Neural cell (in vitro differentiated cells): ENCODE results near the gene PTPN9. TPM values are rescaled to one million over a fixed set of nuclear protein-coding genes. Genes with fewer than 3 reads are reported as not detected.
"Not testable (repeated sequence)": the region's sequence is repeated elsewhere in the genome, so short reads cannot be mapped to it uniquely, and the experiment has no call there.

ENCODE experiments used
- H2AFZ ChIP-seq: fragments of 200-600, 300-800 bp; sonication (generic), shearing (Covaris generic); 2 replicates; pipeline ENCODE4 v1.6.0; 2014; ENCODE audit warnings: low read depth, mild to moderate bottlenecking, antibody characterized with exemption, low read length, moderate library complexity
- H3F3A ChIP-seq: fragments of 200-600 bp; shearing (Covaris generic); 2 replicates; pipeline ENCODE4 v1.6.1; 2016; ENCODE audit warnings: mild to moderate bottlenecking, moderate library complexity, mixed read lengths, antibody characterized with exemption, low read length; ENCODE audit not compliant: insufficient read depth, poor library complexity, severe bottlenecking
- H3K27ac ChIP-seq: fragments of 200-600, 300-800 bp; sonication (generic), shearing (Covaris generic); 2 replicates; pipeline ENCODE4 v1.5.1; 2014; ENCODE audit warnings: mild to moderate bottlenecking, low read length, moderate library complexity
- H3K27me3 ChIP-seq: fragments of 300-800, 200-600 bp; sonication (generic), shearing (Covaris generic); 2 replicates; pipeline ENCODE4 v1.6.0; 2014; ENCODE audit warnings: mild to moderate bottlenecking, low read depth, low read length, moderate library complexity; ENCODE audit not compliant: insufficient read depth
- H3K36me3 ChIP-seq: fragments of 300-800, 200-600 bp; sonication (generic), shearing (Covaris generic); 2 replicates; pipeline ENCODE4 v1.5.1; 2014; ENCODE audit warnings: mild to moderate bottlenecking, antibody characterized with exemption, low read length, moderate library complexity; ENCODE audit not compliant: insufficient read depth
- H3K4me2 ChIP-seq: fragments of 300-800, 200-600 bp; sonication (generic), shearing (Covaris generic); 2 replicates; pipeline ENCODE4 v1.6.0; 2014; ENCODE audit warnings: mild to moderate bottlenecking, low read length
- H3K4me3 ChIP-seq: fragments of 300-800, 200-600 bp; sonication (generic), shearing (Covaris generic); 2 replicates; pipeline ENCODE4 v1.5.1; 2014; ENCODE audit warnings: mild to moderate bottlenecking, low read length, moderate library complexity
- H3K79me2 ChIP-seq: fragments of 200-600 bp; shearing (Covaris generic); replicated peaks from 2 replicates; pipeline ENCODE4 v1.6.0; 2014; ENCODE audit warnings: mild to moderate bottlenecking, low read length, moderate library complexity; ENCODE audit not compliant: insufficient read depth
- H3K9ac ChIP-seq: fragments of 300-800, 200-600 bp; sonication (generic), shearing (Covaris generic); 2 replicates; pipeline ENCODE4 v1.6.1; 2016; ENCODE audit warnings: mild to moderate bottlenecking, low read length, mixed read lengths
- H3K9me2 ChIP-seq: fragments of 200-600 bp; shearing (Covaris generic); 2 replicates; pipeline ENCODE4 v1.6.1; 2016; ENCODE audit warnings: mild to moderate bottlenecking, low read length, mixed read lengths; ENCODE audit not compliant: insufficient read depth
- H3K9me3 ChIP-seq: fragments of 200-600, 300-800 bp; sonication (generic), shearing (Covaris generic); 2 replicates; pipeline ENCODE4 v1.6.1; 2016; ENCODE audit warnings: mild to moderate bottlenecking, mixed run types, low read length, moderate library complexity, mixed read lengths
- H4K20me1 ChIP-seq: fragments of 200-600 bp; shearing (Covaris generic); 2 replicates; pipeline ENCODE4 v1.6.1; 2016; ENCODE audit warnings: mild to moderate bottlenecking, mixed run types; ENCODE audit not compliant: insufficient read depth
- CTCF ChIP-seq: fragments of 450-650 bp; IDR thresholded peaks from 2 replicates; pipeline ENCODE4 v1.5.1; 2014; ENCODE audit warnings: antibody characterized with exemption, mild to moderate bottlenecking, moderate library complexity; ENCODE audit not compliant: poor library complexity, severe bottlenecking
- EP300 ChIP-seq: fragments of 450-650 bp; conservative IDR thresholded peaks from 2 replicates; pipeline ENCODE4 v1.6.1; 2014; ENCODE audit warnings: antibody characterized with exemption, mild to moderate bottlenecking, moderate library complexity; ENCODE audit not compliant: poor library complexity, severe bottlenecking
- EZH2 ChIP-seq: fragments of 200-600, 300-800 bp; shearing (Covaris generic), sonication (generic); IDR thresholded peaks from 2 replicates; pipeline ENCODE4 v1.6.1; 2014; ENCODE audit warnings: antibody characterized with exemption, low read length, borderline replicate concordance, mild to moderate bottlenecking; ENCODE audit not compliant: insufficient read depth, poor library complexity, severe bottlenecking
- MXI1 ChIP-seq: fragments of 450-650 bp; conservative IDR thresholded peaks from 2 replicates; pipeline ENCODE4 v1.6.1; 2014; ENCODE audit warnings: antibody characterized with exemption, mild to moderate bottlenecking; ENCODE audit not compliant: poor library complexity, severe bottlenecking
- POLR2AphosphoS5 ChIP-seq: IDR thresholded peaks from 2 replicates; pipeline ENCODE4 v1.6.1; 2012
- RAD21 ChIP-seq: fragments of 450-650 bp; conservative IDR thresholded peaks from 2 replicates; pipeline ENCODE4 v1.6.1; 2014; ENCODE audit warnings: antibody characterized with exemption, mild to moderate bottlenecking, moderate library complexity
- REST ChIP-seq: IDR thresholded peaks from 2 replicates; pipeline ENCODE4 v1.6.1; 2012; ENCODE audit warnings: borderline replicate concordance
- SMC3 ChIP-seq: fragments of 450-650 bp; conservative IDR thresholded peaks from 2 replicates; pipeline ENCODE4 v1.6.1; 2014; ENCODE audit warnings: antibody characterized with exemption, mild to moderate bottlenecking, moderate library complexity; ENCODE audit not compliant: poor library complexity
- TAF1 ChIP-seq: IDR thresholded peaks from 2 replicates; pipeline ENCODE4 v1.6.1; 2012; ENCODE audit warnings: low read depth
- polyA plus RNA-seq: library from polyadenylated mRNA; depleted of rRNA; stranded (reverse); fragments of >200 nt; gene quantifications from 2 replicates; pipeline ENCODE4 v1.2.3, GENCODE V29; 2014

Gene PTPN9
- polyA plus RNA-seq, 1 donor from 2014 or later, result 33.1 TPM

DNA sequence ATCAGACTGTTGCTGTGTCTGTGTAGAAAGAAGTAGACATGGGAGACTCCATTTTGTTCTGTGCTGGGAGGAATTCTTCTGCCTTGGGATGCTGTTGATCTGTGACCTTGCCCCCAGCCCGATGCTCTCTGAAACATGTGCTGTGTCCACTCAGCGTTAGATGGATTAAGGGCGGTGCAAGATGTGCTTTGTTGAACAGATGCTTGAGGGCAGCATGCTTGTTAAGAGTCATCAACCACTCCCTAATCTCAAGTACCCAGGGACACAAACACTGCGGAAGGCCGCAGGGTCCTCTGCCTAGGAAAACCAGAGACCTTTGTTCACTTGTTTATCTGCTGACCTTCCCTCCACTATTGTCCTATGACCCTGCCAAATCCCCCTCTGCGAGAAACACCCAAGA is 19.8 kb downstream of the PTPN9 start:
- not testable (repeated sequence) for H3K9me3 ChIP-seq, H3F3A ChIP-seq, H3K36me3 ChIP-seq, H3K4me3 ChIP-seq, H3K27ac ChIP-seq, H3K9ac ChIP-seq, H4K20me1 ChIP-seq, H3K4me2 ChIP-seq, H3K27me3 ChIP-seq, H2AFZ ChIP-seq, H3K9me2 ChIP-seq
- peaks cover 20% of the 10 kb centered on the region for H3K79me2 ChIP-seq

GRCh38 chr15:75558955-75559354 is 20.2 kb downstream of the PTPN9 start:
- peaks cover 20% of the 10 kb centered on the region for H3K79me2 ChIP-seq
- H3K4me2 ChIP-seq, H3F3A ChIP-seq, H2AFZ ChIP-seq, H3K27me3 ChIP-seq, H3K36me3 ChIP-seq, H3K9me3 ChIP-seq, H3K9ac ChIP-seq, H3K9me2 ChIP-seq, H3K27ac ChIP-seq, H4K20me1 ChIP-seq, H3K4me3 ChIP-seq: not testable (repeated sequence)

GRCh38 chr15:75554717-75555116 is 24.4 kb downstream of the PTPN9 start:
- Histone ChIP-seq H3K27ac (no peak overlapping the region), H3K9ac (no peak overlapping the region), H3K79me2 (peaks cover 11% of the 10 kb centered on the region), H3K9me2 (no peaks in the 10 kb centered on the region), H3K36me3 (no peaks in the 10 kb centered on the region), H3K27me3 (no peaks in the 10 kb centered on the region), H3K4me2 (no peak overlapping the region), H3F3A (no peaks in the 10 kb centered on the region), H3K9me3 (no peaks in the 10 kb centered on the region), H4K20me1 (no peaks in the 10 kb centered on the region), H2AFZ (no peak overlapping the region), H3K4me3 (no peak overlapping the region)
- TF ChIP-seq EP300 (no peak), MXI1 (no peak), POLR2AphosphoS5 (no peak), CTCF (no peak), TAF1 (no peak), REST (no peak), SMC3 (no peak), RAD21 (no peak), EZH2 (no peak)
